22Rv1 (cell line): ENCODE data around the gene OR51B4.

Source experiments
- H3K27ac ChIP-seq: fragments of 450-650 bp; 2 replicates; pipeline ENCODE4 v1.5.1; 2017
- CTCF ChIP-seq: fragments of 450-650 bp; IDR thresholded peaks from 2 replicates; pipeline ENCODE4 v1.5.1; 2017; ENCODE audit warnings: mild to moderate bottlenecking
- ZFX ChIP-seq: fragments of 450-650 bp; IDR thresholded peaks from 2 replicates; pipeline ENCODE4 v1.6.1; 2017; ENCODE audit warnings: antibody characterized with exemption, borderline replicate concordance

OR51B4 gene

GRCh38 chr11:5285703-5286340 lies 15.9 kb downstream of the OR51B4 start:
- TF ChIP-seq CTCF (no peak), ZFX (no peak)

DNA sequence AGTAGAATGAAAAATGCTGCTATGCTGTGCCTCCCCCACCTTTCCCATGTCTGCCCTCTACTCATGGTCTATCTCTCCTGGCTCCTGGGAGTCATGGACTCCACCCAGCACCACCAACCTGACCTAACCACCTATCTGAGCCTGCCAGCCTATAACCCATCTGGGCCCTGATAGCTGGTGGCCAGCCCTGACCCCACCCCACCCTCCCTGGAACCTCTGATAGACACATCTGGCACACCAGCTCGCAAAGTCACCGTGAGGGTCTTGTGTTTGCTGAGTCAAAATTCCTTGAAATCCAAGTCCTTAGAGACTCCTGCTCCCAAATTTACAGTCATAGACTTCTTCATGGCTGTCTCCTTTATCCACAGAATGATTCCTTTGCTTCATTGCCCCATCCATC lies 17.1 kb downstream of the OR51B4 start:
- TF ChIP-seq CTCF (no peak), ZFX (no peak)
- no peak overlapping the region for H3K27ac ChIP-seq

More at GRCh38 chr11:5285703-5286340, 15.9 kb downstream of the OR51B4 start:
- no peak overlapping the region for H3K27ac ChIP-seq

GRCh38 chr11:5283882-5284281 lies 17.9 kb downstream of the OR51B4 start:
- TF ChIP-seq ZFX: no peak
- TF ChIP-seq CTCF: no peak
- no peak overlapping the region for H3K27ac ChIP-seq

DNA sequence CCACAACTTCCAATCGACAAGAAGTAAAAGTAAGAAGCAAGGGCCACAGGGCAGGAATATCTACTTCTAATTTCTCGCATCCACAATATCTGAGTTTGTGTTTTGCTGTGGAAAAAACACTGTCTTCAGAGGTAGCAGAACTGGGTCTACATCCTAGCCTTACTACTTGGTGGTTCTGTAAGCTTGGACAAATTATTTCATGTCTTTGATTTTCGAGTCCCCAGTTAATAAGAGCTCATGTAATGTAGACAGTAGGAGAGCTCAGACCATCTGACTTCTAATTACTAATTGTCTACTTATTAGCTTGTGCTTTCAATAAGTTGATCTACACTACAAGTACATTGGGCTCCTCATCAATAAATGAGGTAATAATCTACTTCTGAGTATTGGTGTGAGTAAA lies 18.7 kb downstream of the OR51B4 start:
- no peak for TF ChIP-seq ZFX
- no peak for TF ChIP-seq CTCF
- no peak overlapping the region for H3K27ac ChIP-seq

DNA sequence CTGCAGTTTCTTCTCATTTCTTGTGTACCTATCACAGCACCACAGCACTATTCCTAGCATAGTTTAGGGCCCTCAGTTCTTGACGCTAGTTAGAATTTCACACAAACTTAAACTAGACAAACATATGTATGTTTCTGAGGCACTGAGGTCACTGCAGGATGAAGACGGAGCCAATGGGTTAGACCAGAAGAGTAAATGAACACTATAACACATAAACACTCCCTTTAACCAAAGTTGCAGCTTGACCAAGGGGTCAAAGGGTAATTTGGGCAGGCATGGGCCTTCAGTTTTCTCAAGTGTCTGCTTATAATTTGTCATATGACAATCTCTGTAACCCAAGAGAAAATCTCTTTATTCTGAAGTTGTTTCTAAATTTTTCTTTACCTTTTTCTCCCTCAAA lies 19.1 kb downstream of the OR51B4 start:
- no peak overlapping the region for H3K27ac ChIP-seq
- TF ChIP-seq ZFX (no peak), CTCF (no peak)

GRCh38 chr11:5281596-5281995 lies 20.1 kb downstream of the OR51B4 start:
- H3K27ac ChIP-seq: no peak overlapping the region
- TF ChIP-seq CTCF (no peak), ZFX (no peak)

DNA sequence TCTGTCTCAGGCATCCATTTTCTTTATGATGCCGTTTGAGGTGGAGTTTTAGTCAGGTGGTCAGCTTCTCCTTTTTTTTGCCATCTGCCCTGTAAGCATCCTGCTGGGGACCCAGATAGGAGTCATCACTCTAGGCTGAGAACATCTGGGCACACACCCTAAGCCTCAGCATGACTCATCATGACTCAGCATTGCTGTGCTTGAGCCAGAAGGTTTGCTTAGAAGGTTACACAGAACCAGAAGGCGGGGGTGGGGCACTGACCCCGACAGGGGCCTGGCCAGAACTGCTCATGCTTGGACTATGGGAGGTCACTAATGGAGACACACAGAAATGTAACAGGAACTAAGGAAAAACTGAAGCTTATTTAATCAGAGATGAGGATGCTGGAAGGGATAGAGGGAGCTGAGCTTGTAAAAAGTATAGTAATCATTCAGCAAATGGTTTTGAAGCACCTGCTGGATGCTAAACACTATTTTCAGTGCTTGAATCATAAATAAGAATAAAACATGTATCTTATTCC lies 21.1 kb downstream of the OR51B4 start:
- no peak overlapping the region for H3K27ac ChIP-seq
- TF ChIP-seq CTCF (no peak), ZFX (no peak)
